Progenitor cell of endocrine pancreas (in vitro differentiated cells): ENCODE data around the gene EML4. TPM values are rescaled to one million over a fixed set of nuclear protein-coding genes. Genes with fewer than 3 reads are reported as not detected.

ENCODE experiments used
- DNase-seq: peaks from one replicate; pipeline ENCODE4 v3.0.0; 2021; ENCODE audit warnings: low spot score; ENCODE audit not compliant: unreplicated experiment
- H3K27ac Mint-ChIP-seq: 2 replicates; pipeline ENCODE4 v1.8.0; 2021; ENCODE audit warnings: mild to moderate bottlenecking, moderate library complexity, mixed read lengths
- H3K27me3 Mint-ChIP-seq: 2 replicates; pipeline ENCODE4 v1.8.0; 2021; ENCODE audit warnings: mixed read lengths
- H3K36me3 Mint-ChIP-seq: 2 replicates; pipeline ENCODE4 v1.8.0; 2022; ENCODE audit warnings: mixed read lengths; ENCODE audit not compliant: insufficient read depth
- H3K4me1 Mint-ChIP-seq: 2 replicates; pipeline ENCODE4 v1.8.0; 2021; ENCODE audit warnings: low read depth, mixed read lengths
- H3K4me3 Mint-ChIP-seq: 2 replicates; pipeline ENCODE4 v1.8.0; 2021; ENCODE audit warnings: low read depth, mild to moderate bottlenecking, moderate library complexity, mixed read lengths
- H3K9me3 Mint-ChIP-seq: 2 replicates; pipeline ENCODE4 v1.8.0; 2021; ENCODE audit warnings: low read depth, mixed read lengths
- CTCF ChIP-seq: fragments of 200-600 bp; sonication (generic); IDR thresholded peaks from one replicate; pipeline ENCODE4 v1.5.0; 2021; ENCODE audit warnings: antibody characterized with exemption, mild to moderate bottlenecking; ENCODE audit not compliant: unreplicated experiment
- total RNA-seq: library from RNA; stranded (reverse); gene quantifications from 2 replicates; pipeline ENCODE4 v1.2.1, GENCODE V29; 2021

Gene EML4
- total RNA-seq, 1 donor from 2014 or later, result 75.7 TPM

GRCh38 chr2:42141687-42142546 lies 27.2 kb upstream of the EML4 start:
- Mint-ChIP-seq H3K27ac (peak overlapping the region; percentile 98), H3K4me3 (peak overlapping the region; percentile 67), H3K4me1 (peaks cover 32% of the 10 kb centered on the region), H3K27me3 (no peaks in the 10 kb centered on the region), H3K9me3 (no peaks in the 10 kb centered on the region), H3K36me3 (no peaks in the 10 kb centered on the region)
- no peak for TF ChIP-seq CTCF
- peak; percentile 12 for DNase-seq

- Mint-ChIP-seq H3K36me3 (no peaks in the 10 kb centered on the region), H3K4me3 (no peak overlapping the region), H3K27ac (peak overlapping the region; percentile 98), H3K4me1 (peaks cover 25% of the 10 kb centered on the region), H3K27me3 (no peaks in the 10 kb centered on the region), H3K9me3 (no peaks in the 10 kb centered on the region)
- DNase-seq, result no peak
- no peak for TF ChIP-seq CTCF
These were observed 26.5 kb upstream of the EML4 start for GRCh38 chr2:42142547-42143184.

GRCh38 chr2:42147641-42148274 lies 21.4 kb upstream of the EML4 start:
- peaks cover 5% of the 10 kb centered on the region for H3K9me3 Mint-ChIP-seq
- no peak overlapping the region for H3K4me3 Mint-ChIP-seq
- DNase-seq, result no peak
- H3K27ac Mint-ChIP-seq, result no peak overlapping the region
- H3K36me3 Mint-ChIP-seq, result no peaks in the 10 kb centered on the region
- H3K4me1 Mint-ChIP-seq, result peaks cover 3% of the 10 kb centered on the region
- TF ChIP-seq CTCF, result no peak
- no peaks in the 10 kb centered on the region for H3K27me3 Mint-ChIP-seq

GRCh38 chr2:42150159-42150558 lies 19.0 kb upstream of the EML4 start:
- Mint-ChIP-seq H3K27ac (no peak overlapping the region), H3K4me1 (peaks cover 2% of the 10 kb centered on the region), H3K36me3 (no peaks in the 10 kb centered on the region), H3K9me3 (peaks cover 5% of the 10 kb centered on the region), H3K4me3 (no peak overlapping the region), H3K27me3 (no peaks in the 10 kb centered on the region)
- DNase-seq, result no peak
- TF ChIP-seq CTCF, result no peak

GRCh38 chr2:42153944-42154581 lies 15.1 kb upstream of the EML4 start:
- no peaks in the 10 kb centered on the region for H3K36me3 Mint-ChIP-seq
- H3K27me3 Mint-ChIP-seq, result no peaks in the 10 kb centered on the region
- no peak overlapping the region for H3K4me3 Mint-ChIP-seq
- peaks cover 2% of the 10 kb centered on the region for H3K4me1 Mint-ChIP-seq
- no peak for DNase-seq
- peak overlapping the region; percentile 30 for H3K27ac Mint-ChIP-seq
- H3K9me3 Mint-ChIP-seq, result no peaks in the 10 kb centered on the region
- TF ChIP-seq CTCF, result no peak
